Measurements from ENCODE around the gene USP2.

USP2 gene

GRCh38 chr11:119397740-119398139 lies 16.2 kb upstream of the USP2 start:
- DNase-seq (ENCODE audit: low read depth, low spot score), result no peak
- no peak for TF ChIP-seq CTCF (IDR thresholded peaks at IDR 0.05; ENCODE audit: insufficient read depth, low read length, missing control alignments)
- ChIA-PET POLR2A (no interaction called here), CTCF (interaction anchor here (1.1 to 2.1 kb wide), 9 partner anchors 11 to 77 kb away, joined by 3 to 12 read pairs (median 5); partner anchors contain the start of gene USP2)
- H3K4me3 ChIP-seq (ENCODE audit: low read depth, low read length), result no peak overlapping the region

GRCh38 chr11:119396835-119397234 lies 15.3 kb upstream of the USP2 start:
- no peak overlapping the region for H3K4me3 ChIP-seq (ENCODE audit: low read depth, low read length)
- ChIA-PET CTCF (interaction anchor here (1.0 to 1.8 kb wide), 4 partner anchors 16 to 74 kb away, joined by 3 to 4 read pairs (median 3); partner anchors contain the start of gene USP2), POLR2A (no interaction called here)
- DNase-seq (ENCODE audit: low read depth, low spot score), result no peak
- no peak for TF ChIP-seq CTCF (IDR thresholded peaks at IDR 0.05; ENCODE audit: insufficient read depth, low read length, missing control alignments)

GRCh38 chr11:119391275-119391674 lies 9.8 kb upstream of the USP2 start:
- DNase-seq (ENCODE audit: low read depth, low spot score), result no peak
- no peak for TF ChIP-seq CTCF (IDR thresholded peaks at IDR 0.05; ENCODE audit: insufficient read depth, low read length, missing control alignments)
- no peak overlapping the region for H3K4me3 ChIP-seq (ENCODE audit: low read depth, low read length)
- POLR2A ChIA-PET, result no interaction called here
- CTCF ChIA-PET, result interaction anchor here (5.5 kb wide), 1 partner anchor 9 kb away, joined by 30 read pairs; the partner anchor contains the start of gene USP2

- H3K4me3 ChIP-seq (ENCODE audit: low read depth, low read length), result no peak overlapping the region
- TF ChIP-seq CTCF (IDR thresholded peaks at IDR 0.05; ENCODE audit: insufficient read depth, low read length, missing control alignments), result peak; percentile 36
- POLR2A ChIA-PET, result no interaction called here
- CTCF ChIA-PET, result interaction anchor here (1.0 to 12.1 kb wide), 4 partner anchors 8 to 19 kb away, joined by 3 to 145 read pairs (median 18); partner anchors contain the start of gene USP2
- no peak for DNase-seq (ENCODE audit: low read depth, low spot score)
These were observed 8.2 kb upstream of the USP2 start for GRCh38 chr11:119389611-119390254.

GRCh38 chr11:119388103-119388502 lies 6.6 kb upstream of the USP2 start:
- no peak overlapping the region for H3K4me3 ChIP-seq (ENCODE audit: low read depth, low read length)

More at GRCh38 chr11:119388103-119388502, 6.6 kb upstream of the USP2 start:
- no peak for TF ChIP-seq CTCF (IDR thresholded peaks at IDR 0.05; ENCODE audit: insufficient read depth, low read length, missing control alignments)
- CTCF ChIA-PET, result interaction anchor here (1.4 to 21.7 kb wide), 3 partner anchors 17 to 87 kb away, joined by 3 to 425 read pairs (median 145); no protein-coding TSS in a partner anchor
- no peak for DNase-seq (ENCODE audit: low read depth, low spot score)
- POLR2A ChIA-PET, result no interaction called here

Data from AG04449 (cell line).